HS-5 (cell line): ENCODE measurements around the gene THEMIS.
"Not testable (repeated sequence)": the region's sequence is repeated elsewhere in the genome, so short reads cannot be mapped to it uniquely, and the experiment has no call there.

Source experiments
- DNase-seq: peaks from one replicate; pipeline ENCODE4 v3.0.0-alpha.2; 2012; ENCODE audit warnings: low read depth

The THEMIS gene

DNA sequence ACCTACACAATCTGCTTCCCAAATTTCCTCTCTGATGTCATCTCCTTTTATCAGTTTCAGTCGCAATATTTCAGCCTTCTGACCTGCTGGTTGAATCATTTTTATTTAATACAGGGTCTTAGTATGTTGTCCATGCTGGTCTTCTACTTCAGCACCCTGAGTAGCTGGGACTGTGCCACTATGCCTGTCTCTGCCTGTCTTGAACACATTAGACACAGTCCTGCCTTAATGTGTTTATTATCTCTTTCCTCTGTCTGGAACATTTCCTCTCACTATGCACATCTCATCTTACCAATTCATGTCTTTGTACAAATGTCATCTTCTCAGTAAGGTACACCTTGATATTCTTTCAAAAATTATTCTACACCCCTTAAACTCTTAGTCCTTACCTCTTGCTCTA is 106.5 kb downstream of the THEMIS start:
- DNase-seq, result no peak

DNA sequence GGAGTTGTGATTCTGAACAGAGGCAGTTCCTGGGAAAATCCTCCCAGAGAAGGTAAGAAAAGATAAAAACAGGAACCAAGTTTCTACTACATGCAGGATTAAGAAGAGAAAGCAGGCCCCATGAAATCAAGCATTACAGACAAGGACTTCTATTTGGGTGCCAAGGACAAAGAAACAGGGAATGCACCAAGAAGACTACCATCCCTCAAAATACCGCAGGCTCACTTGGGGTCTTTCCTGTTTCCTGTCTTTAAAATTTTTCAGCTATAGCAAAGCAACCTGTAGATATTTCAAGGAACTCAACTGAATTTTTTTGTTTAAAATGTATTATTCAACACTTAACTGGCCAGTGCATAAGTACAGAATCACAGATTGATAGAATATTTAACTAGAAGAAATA is 107.5 kb downstream of the THEMIS start:
- no peak for DNase-seq

DNA sequence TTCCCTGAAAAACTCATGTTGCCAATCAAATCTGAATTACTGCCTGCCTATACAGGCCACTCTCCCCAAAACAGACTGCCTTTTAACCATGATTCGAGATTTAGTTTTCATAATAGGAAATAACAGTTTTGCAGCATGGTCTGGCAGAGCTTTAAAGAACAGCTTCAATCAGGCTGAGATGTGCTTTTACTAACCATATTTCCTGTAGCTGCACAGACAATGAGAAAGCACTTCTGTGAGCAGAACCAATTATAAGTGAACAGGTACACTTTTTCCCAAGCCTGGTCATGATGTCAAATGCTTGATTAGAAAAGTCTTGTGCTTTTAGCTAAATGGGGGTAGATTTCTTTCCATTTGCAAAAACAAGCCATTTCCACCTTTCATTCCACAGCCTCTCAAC is 108.2 kb downstream of the THEMIS start:
- no peak for DNase-seq

DNA sequence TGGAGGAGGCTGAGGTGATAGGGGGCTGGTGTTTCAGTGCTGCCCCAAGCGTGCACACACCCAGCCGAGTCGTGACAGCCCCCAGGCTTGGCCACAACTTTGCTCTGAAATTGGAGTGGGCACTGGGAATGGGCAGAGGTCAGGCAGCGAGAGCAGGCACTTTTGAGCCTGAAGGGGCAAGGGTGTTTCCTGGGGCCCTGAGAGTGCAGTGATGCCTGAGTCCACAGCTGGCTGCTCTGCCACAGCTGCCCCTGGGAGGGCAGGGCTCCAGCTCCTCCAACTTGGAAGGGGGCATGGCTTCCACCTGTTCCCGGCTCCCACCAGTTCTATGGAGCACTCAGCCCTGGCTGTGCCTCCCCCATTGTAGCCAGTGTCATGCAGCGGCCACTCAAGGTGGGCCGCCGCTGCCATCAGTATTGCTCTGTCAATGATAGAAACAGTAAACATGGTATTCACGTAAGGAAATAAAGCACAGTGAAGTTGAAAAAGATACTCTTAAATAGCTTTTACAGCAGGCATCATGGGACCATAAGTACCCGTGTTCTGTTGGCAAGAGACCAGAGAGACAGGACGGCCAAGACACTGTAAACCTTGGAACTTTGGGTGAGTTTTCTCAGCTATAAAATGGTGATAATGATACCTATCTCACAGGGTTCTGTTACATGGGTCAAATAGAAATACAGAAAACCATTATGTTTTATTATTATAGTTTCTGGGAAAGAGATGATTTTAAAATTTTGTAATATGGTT is 108.9 kb downstream of the THEMIS start:
- DNase-seq, result no peak

DNA sequence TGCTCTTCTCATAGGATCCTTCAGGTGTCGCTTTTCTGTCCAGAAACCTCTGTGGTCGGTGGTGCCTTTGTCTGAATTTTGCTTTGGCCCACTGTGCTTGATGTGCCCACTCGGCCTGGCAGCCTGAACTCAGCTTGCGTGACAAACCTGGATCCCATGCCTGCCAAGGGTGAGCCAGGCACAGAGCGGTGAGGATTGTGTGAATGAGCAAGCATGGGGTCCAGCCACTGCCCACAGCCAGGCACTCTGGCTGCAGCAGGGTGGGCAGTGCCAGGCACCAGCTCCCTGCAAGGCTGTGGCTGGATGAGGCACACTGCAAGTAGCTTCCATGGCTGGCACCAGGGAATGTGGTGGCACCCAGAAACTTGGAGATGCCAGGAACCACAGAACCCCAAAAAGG is 110.3 kb downstream of the THEMIS start:
- no peak for DNase-seq

DNA sequence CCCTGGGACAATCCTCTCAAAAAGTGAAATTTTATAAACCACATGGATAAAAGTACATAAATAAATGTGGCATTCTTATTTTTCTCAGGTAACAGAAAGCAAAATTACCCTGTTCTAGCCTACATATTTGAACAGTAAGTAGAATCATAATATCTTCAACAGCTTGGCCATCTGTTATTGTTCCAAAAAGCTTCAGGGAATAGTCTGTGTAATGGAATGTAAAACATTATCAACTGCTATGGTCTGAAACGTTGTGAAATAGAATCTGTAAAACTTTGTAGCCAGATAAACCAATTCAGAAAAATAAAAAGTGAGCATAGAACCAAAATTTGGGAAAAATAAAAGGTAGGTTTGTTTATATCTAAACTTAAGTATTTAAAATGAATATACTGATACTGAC is 114.7 kb downstream of the THEMIS start:
- DNase-seq, result no peak

DNA sequence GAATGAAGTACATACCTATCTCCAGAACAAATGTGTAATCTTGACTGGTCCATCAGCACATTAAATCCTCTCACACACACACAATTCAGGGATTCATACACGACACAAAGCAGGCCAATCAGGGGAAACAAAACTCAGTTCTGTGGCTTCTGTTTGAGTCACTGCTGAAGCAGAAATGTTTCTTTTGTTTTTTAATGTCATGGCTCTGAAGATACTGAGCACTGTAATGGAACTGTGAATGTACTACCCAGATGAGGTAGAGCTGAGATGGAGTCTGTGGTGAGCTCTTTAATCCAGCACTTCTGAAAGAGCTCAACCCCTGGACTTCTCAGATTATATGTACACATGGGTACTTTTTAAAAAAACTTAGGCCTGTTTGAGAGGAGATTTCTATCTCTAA is 116.4 kb downstream of the THEMIS start:
- DNase-seq, result no peak

DNA sequence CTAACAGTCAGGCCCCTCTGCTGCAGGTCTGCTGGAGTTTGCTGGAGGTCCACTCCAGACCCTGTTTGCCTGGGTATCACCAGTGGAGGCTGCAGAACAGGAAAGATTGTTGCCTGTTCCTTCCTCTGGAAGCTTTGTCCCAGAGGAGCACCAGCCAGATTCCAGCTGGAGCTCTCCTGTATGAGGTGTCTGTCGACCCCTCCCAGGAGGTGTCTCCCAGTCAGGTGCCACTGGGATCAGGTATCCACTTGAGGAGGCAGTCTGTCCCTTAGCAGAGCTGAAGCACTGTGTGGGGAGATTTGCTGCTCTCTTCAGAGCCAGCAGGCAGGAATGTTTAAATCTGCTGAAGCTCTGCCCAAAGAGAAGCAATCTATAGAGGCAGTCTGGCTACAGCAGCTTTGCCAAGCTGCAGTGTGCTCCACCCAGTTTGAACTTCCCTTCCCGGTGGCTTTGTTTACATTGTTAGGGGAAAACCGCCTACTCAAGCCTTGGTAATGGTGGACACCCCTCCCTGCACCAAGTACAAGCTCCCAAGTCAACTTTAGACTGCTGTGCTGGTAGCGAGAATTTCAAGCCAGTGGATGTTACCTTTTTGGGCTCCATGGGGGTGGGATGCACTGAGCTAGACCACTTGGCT is 119.1 kb downstream of the THEMIS start:
- not testable (repeated sequence) for DNase-seq

DNA sequence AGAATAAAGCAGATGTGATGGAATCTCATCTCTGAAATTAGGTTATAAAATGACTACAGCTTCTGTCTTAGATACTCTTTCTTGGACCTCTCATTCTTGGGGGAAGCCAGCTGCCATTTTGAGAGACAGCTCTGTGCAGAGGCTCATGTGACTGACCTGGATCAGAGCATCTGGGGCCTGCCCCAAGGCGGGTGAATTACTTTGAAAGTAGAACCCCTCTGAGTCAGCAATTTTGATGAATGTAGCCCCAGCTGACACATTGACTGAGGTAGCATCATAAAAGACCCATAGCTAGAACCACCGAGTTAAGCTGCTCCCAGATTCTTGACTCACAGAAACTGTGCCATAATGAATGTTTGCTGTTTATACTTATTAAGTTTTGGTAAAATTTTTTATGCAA is 124.5 kb downstream of the THEMIS start:
- DNase-seq, result no peak

DNA sequence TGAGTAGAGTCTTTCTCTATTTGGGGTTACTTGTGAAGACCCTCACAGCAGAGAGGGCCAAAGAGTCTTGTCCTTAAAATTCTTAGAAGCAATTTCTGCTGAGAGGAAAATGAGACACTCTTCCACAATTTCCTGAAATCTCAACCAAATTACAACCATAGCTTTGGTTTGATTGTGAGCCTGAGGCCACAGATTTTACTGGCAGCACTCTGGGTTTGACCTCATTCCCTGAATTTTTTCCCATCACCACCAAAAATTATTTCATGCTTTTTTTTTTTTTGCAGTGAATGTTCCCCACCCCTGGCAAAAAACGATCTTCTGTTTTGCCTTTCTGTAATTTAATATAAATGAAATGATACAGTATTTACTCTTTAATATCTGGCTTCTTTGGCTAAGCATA is 125.5 kb downstream of the THEMIS start:
- no peak for DNase-seq

DNA sequence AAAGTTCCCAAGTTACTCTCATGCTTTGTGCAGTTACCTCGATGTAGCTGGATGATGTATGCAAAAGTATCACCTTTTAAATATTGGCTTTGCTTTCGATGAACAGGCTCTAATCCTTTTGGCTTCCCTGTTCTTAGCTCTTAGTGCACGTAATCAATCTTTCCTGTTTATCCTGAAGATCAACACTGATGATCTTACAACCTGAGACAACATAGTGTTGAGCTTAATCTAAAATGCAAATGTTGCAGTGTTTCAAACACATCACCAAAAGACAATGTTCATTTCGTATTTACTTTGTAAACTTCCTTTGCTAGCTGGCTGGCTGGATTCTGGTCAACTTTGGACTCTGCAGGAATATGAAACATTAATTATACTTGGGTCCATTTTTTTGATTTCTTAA is 132.1 kb downstream of the THEMIS start:
- DNase-seq, result no peak

DNA sequence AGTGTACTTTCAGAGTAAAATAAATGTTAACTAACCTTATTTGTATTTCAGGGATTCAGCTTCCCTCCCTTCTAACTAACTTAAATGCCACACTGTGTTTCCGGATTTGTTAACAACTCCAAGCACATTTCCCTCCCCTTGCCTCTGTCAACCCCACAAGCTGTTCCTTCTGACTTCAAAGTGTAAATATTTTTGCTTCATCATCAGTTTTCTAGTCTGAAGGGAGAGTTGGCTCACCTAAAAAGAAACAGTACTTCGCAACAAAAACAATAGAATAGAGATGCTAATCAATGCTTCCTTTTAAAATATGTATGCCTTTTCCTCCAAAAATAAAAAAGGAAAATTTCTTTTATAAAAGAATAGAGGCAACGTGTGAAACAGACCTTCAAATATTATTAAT is 132.6 kb downstream of the THEMIS start:
- DNase-seq, result no peak

DNA sequence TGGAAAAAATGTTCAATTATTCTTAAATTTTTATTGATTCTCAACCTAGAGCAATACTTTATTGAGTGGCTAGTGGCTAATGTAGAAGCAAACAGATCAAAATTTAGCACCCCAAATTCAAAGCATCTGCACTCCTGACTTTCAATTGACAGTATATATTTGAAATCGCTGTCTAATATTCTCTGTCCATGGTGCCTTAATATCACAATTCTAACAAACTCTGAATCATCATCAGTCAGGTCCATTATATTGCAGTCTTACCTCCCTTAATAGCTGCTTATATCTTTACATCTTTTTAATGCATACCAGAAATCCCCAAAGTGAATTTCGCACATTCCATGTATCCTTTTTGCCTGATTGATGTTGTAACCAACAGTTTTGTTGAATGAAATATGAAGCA is 134.9 kb downstream of the THEMIS start:
- no peak for DNase-seq

DNA sequence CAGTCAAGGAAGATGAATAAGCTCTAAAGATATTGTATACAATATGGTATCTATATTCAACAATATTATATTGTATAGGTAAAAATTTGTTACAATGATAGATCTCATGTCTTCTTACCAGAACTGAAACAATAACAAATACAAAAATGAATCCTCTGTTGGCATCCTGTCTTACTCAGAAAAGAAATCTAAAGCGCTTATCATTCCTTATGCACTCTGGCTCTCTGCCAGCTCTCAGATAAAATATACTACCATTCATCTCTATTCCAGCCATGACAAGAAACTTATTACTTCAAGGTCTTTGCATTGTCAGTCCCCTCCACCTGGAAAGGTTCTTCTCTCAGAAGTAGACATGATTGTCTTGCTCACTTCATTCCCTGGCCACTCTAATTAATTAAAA is 138.6 kb downstream of the THEMIS start:
- no peak for DNase-seq

DNA sequence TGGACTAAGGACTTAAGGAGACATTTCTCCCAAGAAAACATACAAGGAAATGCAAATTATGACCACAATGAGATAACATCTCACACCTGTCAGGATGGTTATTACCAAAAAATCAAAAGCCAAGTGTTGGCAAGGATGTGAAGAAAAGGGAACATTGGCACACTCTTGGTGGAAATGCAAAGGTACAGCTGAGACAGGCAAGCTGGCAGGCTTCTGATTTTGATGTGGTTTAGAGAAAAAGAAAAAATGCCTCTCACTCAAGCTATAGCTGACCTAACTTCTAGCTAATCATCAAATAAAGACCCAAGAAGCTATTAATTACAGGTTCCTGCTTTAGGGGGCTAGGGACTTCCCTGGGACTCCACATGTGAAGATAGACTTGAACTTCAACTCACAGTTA is 139.8 kb downstream of the THEMIS start:
- DNase-seq, result no peak

DNA sequence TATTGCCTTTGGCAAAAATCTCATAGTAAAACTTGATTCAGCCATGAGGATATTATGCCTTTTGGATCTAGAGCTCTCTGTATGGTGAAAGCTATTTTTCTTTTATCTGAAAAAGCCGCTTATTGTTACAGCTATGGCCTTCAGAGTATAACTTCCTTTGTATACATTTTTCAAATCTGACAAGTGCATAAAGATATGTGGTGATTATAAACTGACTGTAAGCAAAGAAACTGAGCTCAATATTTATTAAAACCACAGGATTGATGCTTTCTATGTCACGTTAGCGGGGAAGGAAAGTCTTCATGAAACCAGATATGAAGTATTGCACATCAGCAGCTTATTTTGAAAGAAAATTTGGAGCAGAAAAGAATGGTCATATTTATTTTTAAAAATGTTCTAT is 151.8 kb downstream of the THEMIS start:
- no peak for DNase-seq

DNA sequence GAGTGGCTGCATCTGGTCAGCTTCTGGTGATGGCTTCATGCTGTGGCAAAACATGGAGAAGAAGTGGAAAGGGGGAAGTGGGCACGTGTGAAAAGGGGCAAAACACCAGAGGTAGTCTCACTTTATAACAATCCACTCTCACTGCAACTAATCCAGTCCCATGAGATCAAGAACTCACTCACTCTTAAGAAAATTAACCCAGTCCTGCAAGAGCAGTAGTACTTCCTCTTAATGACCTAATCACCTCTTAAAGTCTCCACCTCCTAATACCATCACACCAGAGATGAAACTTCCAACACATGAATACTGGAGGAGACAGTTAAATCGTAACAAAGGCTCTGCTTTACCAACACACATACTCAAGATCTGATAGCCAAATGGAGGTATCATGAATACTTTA is 152.6 kb downstream of the THEMIS start:
- no peak for DNase-seq

DNA sequence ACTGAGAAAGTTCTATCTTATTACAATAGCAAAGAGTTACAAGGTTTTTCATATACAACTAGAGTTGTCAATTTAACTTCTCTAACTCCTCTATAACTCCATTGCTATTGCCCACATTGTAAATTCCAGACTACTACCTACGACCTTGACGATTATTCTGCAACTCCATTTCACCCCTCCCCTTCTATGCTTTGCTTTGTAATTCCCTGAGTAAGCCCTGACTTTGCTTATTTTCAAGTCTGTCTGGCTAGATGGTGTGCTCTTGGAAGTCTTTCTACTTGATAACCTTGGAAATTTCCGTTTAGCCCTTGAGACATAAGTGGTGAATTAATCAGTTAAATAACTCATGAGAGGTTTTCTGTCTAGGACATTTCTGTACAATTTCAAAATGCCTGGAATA is 162.4 kb downstream of the THEMIS start:
- DNase-seq, result no peak

DNA sequence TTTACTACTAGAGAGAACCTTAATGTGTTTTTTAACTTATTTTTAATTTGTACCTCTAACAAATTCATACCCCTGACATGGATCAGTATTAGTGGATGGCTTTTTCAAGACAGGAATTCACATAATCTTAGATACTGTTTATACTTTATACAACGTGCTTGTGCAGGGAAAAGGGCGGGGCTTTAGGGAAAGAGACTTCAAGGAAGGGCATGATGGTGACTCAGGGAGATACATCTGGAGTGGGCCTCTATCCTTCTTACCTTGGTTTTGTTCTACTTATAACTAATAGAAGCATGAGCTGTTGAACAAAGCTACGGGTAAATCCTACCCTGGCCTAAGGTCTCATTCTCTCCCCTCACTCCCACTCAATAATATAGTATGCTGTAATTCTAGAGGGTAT is 163.1 kb downstream of the THEMIS start:
- no peak for DNase-seq

DNA sequence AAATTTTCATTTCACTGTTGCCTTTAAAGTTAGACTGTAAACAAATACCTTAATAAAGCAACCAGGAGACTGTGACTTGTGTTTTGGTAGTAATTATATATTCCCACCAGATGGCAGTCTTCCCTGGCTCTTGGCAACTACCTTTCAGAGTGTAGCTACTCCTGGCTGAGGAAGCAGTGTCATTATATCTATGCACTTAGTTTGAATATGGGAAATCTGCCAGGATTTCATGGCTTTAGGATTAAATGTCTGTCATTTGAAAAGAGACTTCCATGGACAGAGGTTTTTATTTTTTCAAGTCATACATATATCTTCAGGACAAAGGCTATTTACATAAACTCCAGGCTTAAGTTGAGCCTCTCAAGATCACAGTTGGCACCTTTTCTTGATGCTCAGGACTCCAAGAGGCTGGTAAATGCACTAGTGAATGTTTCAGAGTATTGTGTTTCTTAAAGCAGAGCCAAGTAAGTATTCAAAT is 163.8 kb downstream of the THEMIS start:
- DNase-seq, result peak; percentile 53

DNA sequence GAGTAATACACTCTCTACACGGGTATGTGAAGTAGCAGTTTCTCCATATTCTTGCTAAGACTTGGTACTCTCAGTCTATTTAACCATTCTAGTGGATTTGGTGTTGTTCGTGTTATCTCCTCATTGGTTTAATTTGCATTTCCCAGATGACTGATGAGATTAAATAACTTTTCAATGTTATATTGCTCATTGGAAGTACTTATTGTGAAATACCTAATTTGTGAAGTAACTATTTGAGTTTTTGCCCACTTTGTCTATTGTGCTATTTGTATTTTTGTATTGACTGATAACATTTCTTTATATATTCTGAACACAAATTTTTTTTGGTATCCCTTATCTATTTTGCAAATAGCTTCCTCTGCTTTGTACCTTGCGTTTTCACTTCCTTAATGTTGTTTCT is 167.9 kb downstream of the THEMIS start:
- no peak for DNase-seq

DNA sequence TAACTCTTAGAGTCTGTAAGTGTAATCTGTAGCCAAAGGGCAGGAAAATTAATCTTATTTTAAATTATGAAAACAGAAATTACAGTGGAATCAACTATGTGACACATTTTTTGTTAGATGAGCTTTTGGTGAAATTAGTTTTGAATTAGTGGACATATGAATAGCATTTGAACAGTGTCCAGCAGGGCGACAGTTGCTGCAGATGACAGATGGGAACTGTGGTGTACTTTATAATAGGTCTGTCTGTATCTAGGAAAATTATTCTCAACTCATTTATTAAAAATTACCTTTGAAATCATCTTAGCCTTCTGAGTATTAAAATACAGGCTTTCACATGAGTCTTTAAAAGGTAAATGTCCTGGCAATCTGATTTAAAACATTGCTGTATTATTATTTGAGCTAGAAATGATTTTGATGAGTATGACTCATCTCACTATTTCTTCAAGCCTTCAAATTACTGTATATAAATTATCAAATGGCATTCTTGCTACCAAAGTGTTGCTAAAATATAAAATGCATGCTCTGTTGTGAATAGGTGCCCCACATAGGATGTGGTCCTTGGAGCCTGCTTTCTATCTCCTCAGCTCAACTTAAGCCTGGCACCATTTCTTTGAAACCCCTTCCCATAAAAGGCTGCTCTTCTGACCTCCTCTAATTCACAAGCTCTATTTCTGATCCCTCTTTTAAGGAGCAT is 173.5 kb downstream of the THEMIS start:
- DNase-seq, result no peak

DNA sequence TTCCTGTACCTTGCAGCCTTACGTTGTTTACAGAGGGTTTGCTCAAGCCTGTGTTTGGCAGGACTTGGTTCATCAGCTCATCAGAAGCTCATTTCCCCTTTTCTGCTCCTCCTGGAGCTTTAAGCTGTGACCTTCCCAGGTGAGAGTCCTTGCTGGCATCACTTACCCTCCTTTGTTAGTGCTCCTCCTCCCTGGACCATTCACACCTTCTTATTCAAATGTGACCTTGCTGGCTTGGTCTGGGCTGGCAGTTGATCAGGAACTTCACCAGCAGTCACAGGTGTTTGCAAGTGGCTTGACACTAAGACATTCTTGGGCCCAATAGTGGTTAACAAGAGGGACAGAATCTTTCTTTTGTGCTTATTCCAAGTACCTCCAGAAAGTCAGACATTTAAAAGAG is 175.0 kb downstream of the THEMIS start:
- no peak for DNase-seq
